AG10803 (cell line): ENCODE data around the gene KIAA1191.

ENCODE experiments used
- DNase-seq: peaks from one replicate; pipeline ENCODE4 v3.0.0; 2010; ENCODE audit warnings: low read depth
- H3K4me3 ChIP-seq: 2 replicates; pipeline ENCODE4 v1.5.1; 2011; ENCODE audit warnings: mild to moderate bottlenecking, low read length, control low read depth
- CTCF ChIP-seq: conservative IDR thresholded peaks from 2 replicates; pipeline ENCODE4 v1.5.1; 2011; ENCODE audit warnings: mild to moderate bottlenecking, low read length, control low read depth, inconsistent platforms

Gene KIAA1191

GRCh38 chr5:176362233-176362490, 598 bp upstream of the KIAA1191 start:
- no peak for TF ChIP-seq CTCF
- H3K4me3 ChIP-seq: peak overlapping the region; percentile 96

GRCh38 chr5:176360894-176361436, 599 bp downstream of the KIAA1191 start:
- TF ChIP-seq CTCF: no peak
- DNase-seq: peak; percentile 5
- peak overlapping the region; percentile 96 for H3K4me3 ChIP-seq

More at GRCh38 chr5:176362233-176362490, 598 bp upstream of the KIAA1191 start:
- DNase-seq: no peak

- DNase-seq: peak; percentile 25
- TF ChIP-seq CTCF: no peak
- peak overlapping the region; percentile 15; the same call in 1 of the 2 replicates for H3K4me3 ChIP-seq
Observed at GRCh38 chr5:176359658-176360057, 1.9 kb downstream of the KIAA1191 start.

GRCh38 chr5:176356179-176356566, 5.4 kb downstream of the KIAA1191 start:
- TF ChIP-seq CTCF: no peak
- no peak for DNase-seq
- no peak overlapping the region for H3K4me3 ChIP-seq

- TF ChIP-seq CTCF: no peak
- no peak for DNase-seq
- no peak overlapping the region for H3K4me3 ChIP-seq
Observed at GRCh38 chr5:176355400-176356178, 6.0 kb downstream of the KIAA1191 start.

- DNase-seq: no peak
- H3K4me3 ChIP-seq: no peak overlapping the region
- TF ChIP-seq CTCF: no peak
Observed at GRCh38 chr5:176353533-176353932, 8.0 kb downstream of the KIAA1191 start.
